ENCODE results near the gene TOMM40L. TPM values are rescaled to one million over a fixed set of nuclear protein-coding genes. Genes with fewer than 3 reads are reported as not detected.

The TOMM40L gene
- total RNA-seq (12.1 TPM), polyA plus RNA-seq (ENCODE audit: insufficient read depth, low read depth, low replicate concordance) (29.0 TPM)
- long read RNA-seq, donor 1, partial matches to known transcripts, result 0 of 2 reads
- long read RNA-seq, donor 1, other reads (novel, unspliced or antisense), result 0 of 2 reads
- long read RNA-seq, donor 2, partial matches to known transcripts, result 0 of 2 reads
- long read RNA-seq, donor 2, other reads (novel, unspliced or antisense), result 0 of 2 reads
- long read RNA-seq, donor 3, partial matches to known transcripts, result 12 of 14 reads
- long read RNA-seq, donor 3, other reads (novel, unspliced or antisense), result 0 of 14 reads
- long read RNA-seq, donor 4, partial matches to known transcripts, result 12 of 16 reads
- long read RNA-seq, donor 4, other reads (novel, unspliced or antisense), result 0 of 16 reads
- long read RNA-seq, donor 5, result 0 reads
- long read RNA-seq, donor 6, result 0 reads
- long read RNA-seq, donor 7, partial matches to known transcripts, result 6 of 10 reads
- long read RNA-seq, donor 7, other reads (novel, unspliced or antisense), result 4 of 10 reads
- long read RNA-seq, donor 8, partial matches to known transcripts, result 6 of 9 reads
- long read RNA-seq, donor 8, other reads (novel, unspliced or antisense), result 0 of 9 reads
- long read RNA-seq, donor 9, partial matches to known transcripts, result 0 of 4 reads
- long read RNA-seq, donor 9, other reads (novel, unspliced or antisense), result 0 of 4 reads
- long read RNA-seq, donor 10, partial matches to known transcripts, result 0 of 3 reads
- long read RNA-seq, donor 10, other reads (novel, unspliced or antisense), result 0 of 3 reads

DNA sequence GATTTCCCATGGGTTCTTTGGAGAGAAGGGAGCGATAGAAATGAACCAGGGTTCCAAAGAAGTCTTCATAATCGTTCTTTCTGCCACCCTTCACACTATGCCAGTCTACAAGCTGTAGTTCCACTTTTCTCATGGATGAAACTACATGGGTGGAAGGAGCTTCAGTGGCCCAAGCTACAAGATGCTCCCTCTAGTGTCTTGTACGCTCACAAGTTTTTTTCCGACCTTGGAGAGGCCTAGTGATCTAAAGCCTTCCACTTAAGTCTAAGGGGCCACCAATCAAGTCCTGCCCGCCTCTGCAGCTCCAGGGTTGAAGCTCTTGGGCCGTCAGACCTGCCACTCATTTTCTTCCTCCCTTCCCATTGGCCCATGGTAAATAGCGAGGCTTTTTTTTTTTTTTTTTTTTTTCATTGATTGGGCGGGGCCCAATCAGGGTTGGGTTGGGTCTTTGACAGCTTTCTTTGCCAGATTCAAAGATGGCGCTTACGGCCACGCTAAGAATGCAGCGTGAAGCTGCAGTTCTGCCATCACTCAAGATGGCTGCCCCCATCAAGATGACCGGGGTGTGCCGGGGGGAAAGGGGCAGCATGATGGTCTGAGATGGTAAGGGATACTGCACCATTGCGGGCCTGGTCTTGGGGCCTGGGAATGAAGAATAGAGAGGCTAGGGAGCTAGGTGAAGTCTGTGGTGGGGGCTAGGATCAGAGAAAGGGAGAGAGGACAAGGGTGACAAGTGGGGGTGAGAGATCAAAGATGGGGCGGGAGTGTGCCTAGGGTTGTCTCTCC lies at the start of gene TOMM40L:
TOMM40L (plus strand) TSS at position 527 of the 786 bp plus-strand sequence. CDS start 430 bp downstream, outside the sequence.
- FAIRE-seq (peak; percentile 99), DNase-seq (peak; percentile 92 to 99 (median 95))
- Histone ChIP-seq H3K9me3 (ENCODE audit: control insufficient read depth in 2 of 3, insufficient read depth in 1 of 3, low read length in 3 of 3) (no peaks in the 10 kb centered on the region), H3K4me1 (ENCODE audit: control insufficient read depth in 2 of 3, insufficient read depth in 2 of 3, low read depth in 1 of 3, low read length in 3 of 3) (peaks cover 2 to 17% (median 8%) of the 10 kb centered on the region in 3 donors), H3K9ac (ENCODE audit: low read length in 3 of 3) (peak within 1 kb of the TSS; percentile 75 to 86 (median 80)), H3K36me3 (ENCODE audit: control insufficient read depth in 2 of 3, insufficient read depth in 3 of 3, low read length in 3 of 3) (peaks cover 3 to 15% (median 13%) of the 10 kb centered on the region in 3 donors), H3K27ac (ENCODE audit: low read depth in 2 of 2, low read length in 2 of 2) (peak within 1 kb of the TSS; percentile 36 to 45), H3K27me3 (ENCODE audit: control insufficient read depth, insufficient read depth, low read length) (no peaks in the 10 kb centered on the region), H3K4me3 (ENCODE audit: low read length in 3 of 3) (peak within 1 kb of the TSS; percentile 82 to 96 (median 95))
- TF ChIP-seq, protein P1, sequence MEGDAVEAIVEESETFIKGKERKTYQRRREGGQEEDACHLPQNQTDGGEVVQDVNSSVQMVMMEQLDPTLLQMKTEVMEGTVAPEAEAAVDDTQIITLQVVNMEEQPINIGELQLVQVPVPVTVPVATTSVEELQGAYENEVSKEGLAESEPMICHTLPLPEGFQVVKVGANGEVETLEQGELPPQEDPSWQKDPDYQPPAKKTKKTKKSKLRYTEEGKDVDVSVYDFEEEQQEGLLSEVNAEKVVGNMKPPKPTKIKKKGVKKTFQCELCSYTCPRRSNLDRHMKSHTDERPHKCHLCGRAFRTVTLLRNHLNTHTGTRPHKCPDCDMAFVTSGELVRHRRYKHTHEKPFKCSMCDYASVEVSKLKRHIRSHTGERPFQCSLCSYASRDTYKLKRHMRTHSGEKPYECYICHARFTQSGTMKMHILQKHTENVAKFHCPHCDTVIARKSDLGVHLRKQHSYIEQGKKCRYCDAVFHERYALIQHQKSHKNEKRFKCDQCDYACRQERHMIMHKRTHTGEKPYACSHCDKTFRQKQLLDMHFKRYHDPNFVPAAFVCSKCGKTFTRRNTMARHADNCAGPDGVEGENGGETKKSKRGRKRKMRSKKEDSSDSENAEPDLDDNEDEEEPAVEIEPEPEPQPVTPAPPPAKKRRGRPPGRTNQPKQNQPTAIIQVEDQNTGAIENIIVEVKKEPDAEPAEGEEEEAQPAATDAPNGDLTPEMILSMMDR (IDR thresholded peaks at IDR 0.05; ENCODE audit: borderline replicate concordance, extremely low read depth, insufficient read depth), result peak; percentile 45
- intact Hi-C loops (cut with DNase I), result no loop called here

DNA sequence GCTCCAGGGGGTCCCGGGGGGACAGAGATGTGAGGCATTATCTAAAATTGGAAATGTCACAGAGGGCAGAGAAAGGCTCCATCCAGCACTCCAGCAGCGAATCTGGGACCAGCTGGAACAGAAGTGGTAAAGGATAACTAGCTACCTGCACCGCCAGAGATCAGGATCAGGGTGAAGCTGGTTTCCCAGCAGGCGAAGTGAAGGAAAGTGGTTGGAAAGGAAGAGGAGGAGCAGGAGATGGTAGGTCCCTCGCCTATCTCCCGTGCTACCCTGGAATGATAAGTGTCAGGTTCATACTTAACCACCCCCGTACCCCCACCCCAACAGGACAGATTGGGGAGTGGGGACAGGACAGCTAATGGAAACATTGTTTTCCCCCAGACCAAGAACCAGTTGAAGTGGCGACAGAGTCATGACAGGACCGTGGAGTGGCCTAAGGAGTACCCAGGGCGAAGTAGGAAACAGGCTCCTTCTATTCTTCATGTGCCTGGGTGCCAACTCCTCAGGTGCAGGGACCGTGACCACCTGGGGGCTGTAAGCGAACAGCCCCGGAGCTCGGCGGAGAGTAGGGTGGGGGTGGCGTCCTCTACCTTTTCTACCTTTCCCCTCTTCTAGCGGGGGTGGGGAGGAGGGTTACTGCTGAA lies 49.3 kb upstream of the TOMM40L start:
- intact Hi-C loops (cut with DNase I), result no loop called here
- Histone ChIP-seq H3K9ac (ENCODE audit: low read length in 3 of 3) (peak overlapping the region; percentile 97 to 99 (median 98)), H3K4me3 (ENCODE audit: low read length in 3 of 3) (peak overlapping the region; percentile 97 to 98 (median 98)), H3K4me1 (ENCODE audit: control insufficient read depth in 2 of 3, insufficient read depth in 2 of 3, low read depth in 1 of 3, low read length in 3 of 3) (peaks cover 0 to 21% (median 12%) of the 10 kb centered on the region in 3 donors), H3K36me3 (ENCODE audit: control insufficient read depth in 2 of 3, insufficient read depth in 3 of 3, low read length in 3 of 3) (peaks cover 9 to 40% (median 15%) of the 10 kb centered on the region in 3 donors), H3K27me3 (ENCODE audit: control insufficient read depth, insufficient read depth, low read length) (no peaks in the 10 kb centered on the region), H3K27ac (ENCODE audit: low read depth in 2 of 2, low read length in 2 of 2) (peak overlapping the region; percentile 95 to 96), H3K9me3 (ENCODE audit: control insufficient read depth in 2 of 3, insufficient read depth in 1 of 3, low read length in 3 of 3) (no peaks in the 10 kb centered on the region)
- peak in 1 of 5 donors; percentile 39 for DNase-seq
- no peak for FAIRE-seq
- TF ChIP-seq, protein P1 (IDR thresholded peaks at IDR 0.05; ENCODE audit: borderline replicate concordance, extremely low read depth, insufficient read depth), result no peak

All from kidney (tissue), 22 donors.